HepG2 (cell line): ENCODE results near the gene QRFP. TPM values are rescaled to one million over a fixed set of nuclear protein-coding genes. Genes with fewer than 3 reads are reported as not detected.

Experiments used
- ATAC-seq: fragments of 200-7000 bp; cut with Tn5 transposase; 3 replicates; pipeline ENCODE4 v1.9.1; 2020; ENCODE audit warnings: mild to moderate bottlenecking, moderate library complexity
- BruUV-seq: library from RNA; stranded (reverse); fragments of 400-500 nt; replicated peaks from 2 replicates; lab custom pipeline; 2021; lab: Mats Ljungman, UMichigan
- CTCF ChIA-PET: fragments of 300-600 bp; formaldehyde crosslinking; extraction: SDS; loops from one replicate; lab custom pipeline; 2021; ENCODE audit warnings: low total read pairs, inconsistent platforms, low intra/inter-chr PET ratio; lab: Yijun Ruan, JAX
- POLR2A ChIA-PET: fragments of 350-600 bp; sonication (Branson Sonifier 250); formaldehyde crosslinking; loops from one replicate; lab custom pipeline; 2020; ENCODE audit warnings: antibody characterized with exemption, inconsistent platforms; lab: Yijun Ruan, JAX
- DNase-seq: peaks from one replicate; pipeline ENCODE4 v3.0.0-alpha.2; 2015; ENCODE audit warnings: low spot score
- FAIRE-seq: peaks from 3 replicates; lab custom pipeline; 2011; peaks lifted over from hg19 to GRCh38; lab: Jason Lieb, UNC
- H2AFZ ChIP-seq: one replicate; pipeline ENCODE4 v1.6.1; 2011; ENCODE audit warnings: low read length, inconsistent platforms
- H3K27ac ChIP-seq: fragments of 300-600 bp; 3 replicates; pipeline ENCODE4 v1.8.0; 2011; ENCODE audit warnings: mixed run types, mild to moderate bottlenecking, mixed read lengths, low read length, inconsistent platforms; ENCODE audit not compliant: insufficient read depth; ENCODE audit errors: extremely low read length
- H3K27me3 ChIP-seq, 2 experiments: fragments of 200-600 bp in 1 of 2; 2 replicates in 1 of 2; 3 replicates in 1 of 2; pipeline versions ENCODE4 v1.6.0 to v1.8.0; 2011; ENCODE audit warnings: low read length in 2 of 2, mild to moderate bottlenecking in 2 of 2, moderate library complexity in 2 of 2, inconsistent platforms in 1 of 2; ENCODE audit not compliant: insufficient read depth in 2 of 2, control insufficient read depth in 1 of 2
- H3K36me3 ChIP-seq, 2 experiments: fragments of 200-600 bp in 1 of 2; replicated peaks in 1 of 2; 2 replicates in 1 of 2; 3 replicates in 1 of 2; pipeline versions ENCODE4 v1.5.1 to v1.8.0; 2011; ENCODE audit warnings: low read length in 2 of 2, inconsistent platforms in 1 of 2; ENCODE audit not compliant: insufficient read depth in 2 of 2, control insufficient read depth in 1 of 2
- H3K4me1 ChIP-seq: 2 replicates; pipeline ENCODE4 v1.5.1; 2012; ENCODE audit warnings: low read length, inconsistent platforms; ENCODE audit not compliant: insufficient read depth
- H3K4me2 ChIP-seq: 2 replicates; pipeline ENCODE4 v1.6.0; 2011; ENCODE audit warnings: low read depth, low read length, inconsistent platforms
- H3K4me3 ChIP-seq, 3 experiments: fragments of 200-600 bp in 1 of 3; sonication (generic), shearing (Covaris generic) in 1 of 3; replicated peaks in 1 of 3; 2 replicates each; pipeline ENCODE4 v1.5.1; 2011 to 2016; ENCODE audit warnings: low read length in 3 of 3, inconsistent platforms in 2 of 3, low read depth in 2 of 3, mild to moderate bottlenecking in 2 of 3, control low read depth in 1 of 3, mixed read lengths in 1 of 3; ENCODE audit not compliant: insufficient read depth in 1 of 3
- H3K79me2 ChIP-seq: one replicate; pipeline ENCODE4 v1.6.1; 2011; ENCODE audit warnings: low read length, inconsistent platforms; ENCODE audit not compliant: insufficient read depth
- H3K9ac ChIP-seq: 2 replicates; pipeline ENCODE4 v1.6.0; 2011; ENCODE audit warnings: mild to moderate bottlenecking, low read depth, low read length, inconsistent platforms; ENCODE audit not compliant: insufficient read depth
- H3K9me3 ChIP-seq: 2 replicates; pipeline ENCODE4 v1.5.1; 2012; ENCODE audit warnings: mild to moderate bottlenecking, low read length
- H4K20me1 ChIP-seq: 2 replicates; pipeline ENCODE4 v1.6.0; 2011; ENCODE audit warnings: inconsistent platforms, mild to moderate bottlenecking, low read length, moderate library complexity; ENCODE audit not compliant: insufficient read depth
- SMC3 ChIP-seq: IDR thresholded peaks from 2 replicates; pipeline ENCODE4 v1.6.1; 2011; ENCODE audit warnings: low read length, improper control_type of control experiment
- ZNF768 ChIP-seq: sonication (generic); formaldehyde crosslinking; IDR thresholded peaks from 2 replicates; pipeline ENCODE4 v1.4.0; 2020; ENCODE audit warnings: missing genetic modification reagents
- WGBS: methylation state at CpG from one replicate; pipeline ENCODE4 v1.1.6; 2017; ENCODE audit warnings: low lambda C conversion rate; 5-methylcytosine and 5-hydroxymethylcytosine counted together
- in situ Hi-C: cut with HindIII; loops from 2 replicates; pipeline ENCODE4 v1.10.0; 2017; ENCODE audit warnings: low pct_unique_long_range_greater_than_20kb; ENCODE audit not compliant: extremely low pct_ligation_motif_present
- intact Hi-C: fragments of 100-400 bp; cut with micrococcal nuclease; formaldehyde crosslinking; loops from one replicate; pipeline ENCODE4 v1.10.0; 2022; ENCODE audit not compliant: unreplicated experiment
- polyA plus RNA-seq, 8 experiments: library from polyadenylated mRNA; depleted of rRNA in 3 of 8; stranded (reverse) in 7 of 8; unstranded in 1 of 8; fragments of >200 nt; fragmentation: Illumina TruSeq in 4 of 8; extraction: Trizol in 4 of 8; gene quantifications; 2 replicates each; pipeline versions ENCODE4 v1.2.1 to v1.2.3, GENCODE V29; 2011 to 2016; ENCODE audit warnings: low read depth in 4 of 8, missing spikeins in 1 of 8, mixed read lengths in 1 of 8; ENCODE audit not compliant: insufficient read depth in 1 of 8
- total RNA-seq, 5 experiments: library from RNA; depleted of rRNA; stranded (reverse); fragments of >200 nt; fragmentation: Illumina TruSeq; extraction: Trizol; gene quantifications; 2 replicates each; pipeline ENCODE4 v1.2.3, GENCODE V29; 2016; ENCODE audit warnings: low read depth in 1 of 5
- TF ChIP-seq, protein P1 (sequence below): sonication (generic); formaldehyde crosslinking; IDR thresholded peaks from 2 replicates; pipeline ENCODE4 v1.4.0; 2020; ENCODE audit warnings: missing genetic modification reagents, borderline replicate concordance
- TF ChIP-seq, protein P2 (sequence below): sonication (generic); formaldehyde crosslinking; IDR thresholded peaks from 2 replicates; pipeline ENCODE4 v1.8.0; 2022; ENCODE audit warnings: mild to moderate bottlenecking, missing genetic modification reagents, moderate library complexity

Gene QRFP
- total and polyA plus RNA-seq, 2 of the 13 experiments (the other 11 are each of a cell fraction or from before 2014, with no cell fraction given) = not detected

DNA sequence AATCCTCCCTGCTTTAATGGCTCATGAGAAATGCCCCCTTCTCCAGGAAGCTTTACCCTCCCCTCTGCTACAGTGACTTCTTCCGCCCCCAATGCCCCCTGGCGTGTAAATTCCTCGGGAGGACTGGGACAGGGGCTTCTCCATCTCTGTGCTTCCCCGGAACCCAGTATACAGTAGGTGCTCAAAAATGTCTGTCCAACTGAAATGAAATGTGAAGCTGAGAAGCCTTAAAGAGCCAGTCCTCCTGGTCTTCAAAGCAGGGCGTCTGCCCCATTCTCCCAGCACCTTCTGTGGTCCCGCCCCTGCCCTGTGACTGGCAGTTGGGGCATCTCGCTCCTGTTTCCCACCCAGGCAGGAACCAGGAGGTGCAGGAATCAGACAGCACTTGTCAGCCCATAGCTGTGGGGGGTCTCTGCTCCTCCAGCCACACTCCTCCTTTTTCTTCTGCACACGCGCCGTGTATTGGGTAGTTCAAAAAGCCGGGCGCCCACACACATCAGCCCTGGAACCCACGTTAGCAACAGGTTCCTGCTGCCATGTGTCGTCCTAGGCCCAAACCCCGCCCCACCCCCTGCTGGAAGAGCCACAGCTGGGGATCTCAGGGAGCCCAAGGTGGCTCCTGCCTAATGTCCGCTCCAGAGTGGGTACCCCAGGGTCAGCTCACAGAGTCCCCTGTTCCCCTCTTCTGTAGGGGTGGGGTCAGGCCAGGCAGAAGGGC, 26.4 kb upstream of the QRFP start (continued):
- TF ChIP-seq, protein P1, sequence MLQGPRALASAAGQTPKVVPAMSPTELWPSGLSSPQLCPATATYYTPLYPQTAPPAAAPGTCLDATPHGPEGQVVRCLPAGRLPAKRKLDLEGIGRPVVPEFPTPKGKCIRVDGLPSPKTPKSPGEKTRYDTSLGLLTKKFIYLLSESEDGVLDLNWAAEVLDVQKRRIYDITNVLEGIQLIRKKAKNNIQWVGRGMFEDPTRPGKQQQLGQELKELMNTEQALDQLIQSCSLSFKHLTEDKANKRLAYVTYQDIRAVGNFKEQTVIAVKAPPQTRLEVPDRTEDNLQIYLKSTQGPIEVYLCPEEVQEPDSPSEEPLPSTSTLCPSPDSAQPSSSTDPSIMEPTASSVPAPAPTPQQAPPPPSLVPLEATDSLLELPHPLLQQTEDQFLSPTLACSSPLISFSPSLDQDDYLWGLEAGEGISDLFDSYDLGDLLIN = no peak

DNA sequence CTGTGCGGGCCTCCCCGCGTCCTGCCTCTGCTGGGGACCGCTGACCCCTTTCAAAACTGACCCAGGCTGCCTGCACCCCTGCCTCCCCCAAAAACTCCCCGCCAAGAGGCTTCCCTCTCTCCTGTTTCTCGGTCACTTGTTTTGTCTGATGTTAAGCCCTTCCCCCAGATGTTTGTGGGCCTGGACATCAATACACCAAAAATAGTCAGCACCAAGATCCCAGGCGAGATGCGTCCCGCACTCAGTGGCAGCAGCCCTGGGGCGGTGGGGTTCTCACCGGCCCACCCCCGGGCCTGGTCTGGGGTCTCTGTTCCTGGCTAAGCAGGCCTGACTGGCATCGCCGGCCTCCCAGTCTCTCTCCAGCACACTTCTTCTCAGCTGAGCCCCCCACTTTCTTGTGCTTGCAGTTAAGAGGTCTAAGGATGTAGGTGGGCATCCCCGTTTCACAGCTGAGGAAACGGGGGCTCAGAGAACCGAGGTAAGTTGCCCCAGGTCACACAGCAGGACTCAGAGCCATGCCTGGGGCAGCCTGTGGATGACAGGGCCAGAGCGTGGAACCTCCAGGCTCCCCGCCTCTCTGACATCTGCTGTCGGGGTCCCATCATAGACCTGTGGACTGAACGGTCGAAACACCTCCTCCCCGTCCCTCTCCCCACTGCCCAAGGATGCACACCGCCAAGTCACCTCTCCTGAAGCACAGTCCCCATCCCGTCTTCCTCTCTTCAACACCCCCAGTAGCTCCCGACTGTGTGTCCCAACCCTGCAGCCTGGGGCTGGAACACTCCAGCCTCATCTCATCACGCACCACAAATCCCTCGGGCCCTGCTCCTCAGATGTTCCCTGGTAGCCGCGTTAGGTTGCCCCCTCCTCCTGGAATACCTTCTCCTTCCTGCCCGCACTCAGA, 25.6 kb upstream of the QRFP start:
- DNase-seq (no peak), ATAC-seq (no peak), FAIRE-seq (no peak)
- peaks cover 16% of the 10 kb centered on the region; the same call in 1 of the 2 replicates for H3K4me1 ChIP-seq
- 29% methylated on average over 20 of the region's 31 CpGs for WGBS
- intact Hi-C loops = loop anchor here (1.0 kb wide), 1 partner anchor 49 kb away; no protein-coding TSS in a partner anchor
- H3K36me3 ChIP-seq = no peaks in the 10 kb centered on the region
- H3K27ac ChIP-seq = no peak overlapping the region
- H3K27me3 ChIP-seq = peaks cover 42 to 99% of the 10 kb centered on the region in 2 experiments
- H2AFZ ChIP-seq = no peak overlapping the region
- CTCF ChIA-PET = no interaction called here
- BruUV-seq = no TSS peak
- H3K4me3 ChIP-seq = no peak overlapping the region
- H3K79me2 ChIP-seq = no peaks in the 10 kb centered on the region
- POLR2A ChIA-PET = no interaction called here
- H3K4me2 ChIP-seq = no peak overlapping the region
- H3K9me3 ChIP-seq = no peaks in the 10 kb centered on the region
- H3K9ac ChIP-seq = no peak overlapping the region
- TF ChIP-seq SMC3 (no peak), ZNF768 (peak; percentile 74; the same call in 1 of the 2 replicates)
- TF ChIP-seq, protein P2, sequence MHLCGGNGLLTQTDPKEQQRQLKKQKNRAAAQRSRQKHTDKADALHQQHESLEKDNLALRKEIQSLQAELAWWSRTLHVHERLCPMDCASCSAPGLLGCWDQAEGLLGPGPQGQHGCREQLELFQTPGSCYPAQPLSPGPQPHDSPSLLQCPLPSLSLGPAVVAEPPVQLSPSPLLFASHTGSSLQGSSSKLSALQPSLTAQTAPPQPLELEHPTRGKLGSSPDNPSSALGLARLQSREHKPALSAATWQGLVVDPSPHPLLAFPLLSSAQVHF (CRISPR knock-in tag) = no peak
- TF ChIP-seq, all 625 proteins: peak for 1
- H4K20me1 ChIP-seq = no peaks in the 10 kb centered on the region
- in situ Hi-C loops = no loop called here
